Measurements from ENCODE around the gene CACUL1. TPM values are rescaled to one million over a fixed set of nuclear protein-coding genes. Genes with fewer than 3 reads are reported as not detected.

The CACUL1 gene
- total RNA-seq, 6 experiments from 2014 or later: 15.5 to 26.4 (median 17.8) TPM

- ATAC-seq: no peak
- H3K27ac ChIP-seq: no peak overlapping the region
- TF ChIP-seq CTCF (IDR thresholded peaks at IDR 0.05): no peak
- TF ChIP-seq POLR2A (IDR thresholded peaks at IDR 0.05): no peak
- no peak overlapping the region for H3K4me3 ChIP-seq
- H3K9me3 ChIP-seq: no peaks in the 10 kb centered on the region
- intact Hi-C loops (cut with DNase I): no loop called here
- WGBS (ENCODE audit: insufficient coverage, low coverage, low lambda C conversion rate, missing lambda C conversion rate): 100% methylated on average over 2 of the region's 3 CpGs
- no peak for DNase-seq
- no peaks in the 10 kb centered on the region for H3K36me3 ChIP-seq
- no peaks in the 10 kb centered on the region for H3K27me3 ChIP-seq
- no peaks in the 10 kb centered on the region for H3K4me1 ChIP-seq
These were observed 17.2 kb upstream of the CACUL1 start for GRCh38 chr10:118771976-118772375.

- H3K36me3 ChIP-seq: no peaks in the 10 kb centered on the region
- ATAC-seq: no peak
- H3K4me1 ChIP-seq: no peaks in the 10 kb centered on the region
- H3K27ac ChIP-seq: no peak overlapping the region
- H3K27me3 ChIP-seq: no peaks in the 10 kb centered on the region
- intact Hi-C loops (cut with DNase I): no loop called here
- 92% methylated on average over 7 of the region's 9 CpGs for whole genome bisulfite sequencing (ENCODE audit: insufficient coverage, low coverage, low lambda C conversion rate, missing lambda C conversion rate)
- H3K9me3 ChIP-seq: no peaks in the 10 kb centered on the region
- TF ChIP-seq POLR2A (IDR thresholded peaks at IDR 0.05): no peak
- no peak for TF ChIP-seq CTCF (IDR thresholded peaks at IDR 0.05)
- no peak overlapping the region for H3K4me3 ChIP-seq
- DNase-seq: no peak
These were observed 15.3 kb upstream of the CACUL1 start for GRCh38 chr10:118769898-118770600.

- TF ChIP-seq POLR2A (IDR thresholded peaks at IDR 0.05) (no peak), CTCF (IDR thresholded peaks at IDR 0.05) (no peak)
- no peak overlapping the region for H3K4me3 ChIP-seq
- ATAC-seq (peak in 1 of 4 donors; percentile 14), DNase-seq (no peak)
- peak overlapping the region in 1 of 3 donors; percentile 7 for H3K27ac ChIP-seq
- 76% methylated on average over 6 of the region's 6 CpGs for WGBS (ENCODE audit: insufficient coverage, low coverage, low lambda C conversion rate, missing lambda C conversion rate)
- H3K4me1 ChIP-seq: peaks cover 0 to 11% (median 5%) of the 10 kb centered on the region in 4 donors
- intact Hi-C loops (cut with DNase I): no loop called here
- no peaks in the 10 kb centered on the region for H3K36me3 ChIP-seq
- no peaks in the 10 kb centered on the region for H3K9me3 ChIP-seq
- no peaks in the 10 kb centered on the region for H3K27me3 ChIP-seq
These were observed 13.5 kb upstream of the CACUL1 start for GRCh38 chr10:118768041-118768919.

- WGBS (ENCODE audit: insufficient coverage, low coverage, low lambda C conversion rate, missing lambda C conversion rate): 79% methylated on average over 5 of the region's 6 CpGs
- H3K4me3 ChIP-seq: no peak overlapping the region
- intact Hi-C loops (cut with DNase I): no loop called here
- H3K27ac ChIP-seq: no peak overlapping the region
- no peaks in the 10 kb centered on the region for H3K9me3 ChIP-seq
- H3K27me3 ChIP-seq: no peaks in the 10 kb centered on the region
- H3K36me3 ChIP-seq: no peaks in the 10 kb centered on the region
- ATAC-seq: no peak
- DNase-seq: no peak
- TF ChIP-seq POLR2A (IDR thresholded peaks at IDR 0.05): no peak
- H3K4me1 ChIP-seq: peaks cover 0 to 18% (median 6%) of the 10 kb centered on the region in 4 donors
These were observed 12.7 kb upstream of the CACUL1 start for GRCh38 chr10:118767297-118768040.
